ENCODE data around the gene DAP.

DAP gene

GRCh38 chr5:10761185-10761932 lies at the start of gene DAP:
Gene DAP, minus strand, starts transcription at chr5:10761234. Its CDS starts 166 bp downstream, at chr5:10761068.
- TF ChIP-seq CTCF (IDR thresholded peaks at IDR 0.05; ENCODE audit: insufficient read depth, missing control alignments), result no peak

GRCh38 chr5:10808347-10809226 lies 47.6 kb upstream of the DAP start:
- FAIRE-seq, result no peak
- TF ChIP-seq CTCF (IDR thresholded peaks at IDR 0.05; ENCODE audit: insufficient read depth, missing control alignments), result no peak
- no peak for DNase-seq (ENCODE audit: insufficient read length, low spot score)

More at GRCh38 chr5:10761185-10761932, at the start of gene DAP:
- FAIRE-seq, result no peak
- DNase-seq (ENCODE audit: insufficient read length, low spot score), result peak; percentile 52

GRCh38 chr5:10801931-10802666 lies 41.1 kb upstream of the DAP start:
- FAIRE-seq (no peak), DNase-seq (ENCODE audit: insufficient read length, low spot score) (no peak)
- no peak for TF ChIP-seq CTCF (IDR thresholded peaks at IDR 0.05; ENCODE audit: insufficient read depth, missing control alignments)

- FAIRE-seq (no peak), DNase-seq (ENCODE audit: insufficient read length, low spot score) (no peak)
- TF ChIP-seq CTCF (IDR thresholded peaks at IDR 0.05; ENCODE audit: insufficient read depth, missing control alignments), result no peak
These were observed 39.8 kb upstream of the DAP start for GRCh38 chr5:10800852-10801251.

- DNase-seq (ENCODE audit: insufficient read length, low spot score), result no peak
- TF ChIP-seq CTCF (IDR thresholded peaks at IDR 0.05; ENCODE audit: insufficient read depth, missing control alignments), result no peak
- FAIRE-seq, result no peak
These were observed 36.2 kb upstream of the DAP start for GRCh38 chr5:10797261-10797660.

GRCh38 chr5:10793785-10794184 lies 32.8 kb upstream of the DAP start:
- TF ChIP-seq CTCF (IDR thresholded peaks at IDR 0.05; ENCODE audit: insufficient read depth, missing control alignments), result no peak
- no peak for DNase-seq (ENCODE audit: insufficient read length, low spot score)
- no peak for FAIRE-seq

All from D721Med (cell line).